ENCODE data around the gene TEX47.

- TF ChIP-seq CTCF (IDR thresholded peaks at IDR 0.05; ENCODE audit: low read depth, low read length, missing input control) (no peak), RAD21 (IDR thresholded peaks at IDR 0.05) (no peak), MAX (IDR thresholded peaks at IDR 0.05) (no peak), SP1 (IDR thresholded peaks at IDR 0.05) (no peak), TAF1 (conservative IDR thresholded peaks at IDR 0.05) (no peak)
These were observed 38.2 kb downstream of the TEX47 start for GRCh38 chr7:88757371-88757770.
